ENCODE results near the gene KIF7.

DNA sequence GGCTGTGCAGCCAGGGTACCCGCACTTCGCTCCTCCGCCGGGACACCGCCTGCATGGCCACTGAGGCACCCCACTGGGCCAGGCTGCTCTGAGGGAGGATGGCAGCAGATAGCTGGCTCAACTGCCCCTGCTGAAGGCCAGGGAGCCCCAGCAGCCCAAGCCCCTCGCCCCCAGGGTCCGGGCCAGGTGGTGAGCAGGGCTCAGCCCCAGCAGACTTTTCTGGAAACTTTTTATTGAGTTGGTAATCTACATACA, 12.4 kb upstream of the KIF7 start:
- TF ChIP-seq, protein P1, sequence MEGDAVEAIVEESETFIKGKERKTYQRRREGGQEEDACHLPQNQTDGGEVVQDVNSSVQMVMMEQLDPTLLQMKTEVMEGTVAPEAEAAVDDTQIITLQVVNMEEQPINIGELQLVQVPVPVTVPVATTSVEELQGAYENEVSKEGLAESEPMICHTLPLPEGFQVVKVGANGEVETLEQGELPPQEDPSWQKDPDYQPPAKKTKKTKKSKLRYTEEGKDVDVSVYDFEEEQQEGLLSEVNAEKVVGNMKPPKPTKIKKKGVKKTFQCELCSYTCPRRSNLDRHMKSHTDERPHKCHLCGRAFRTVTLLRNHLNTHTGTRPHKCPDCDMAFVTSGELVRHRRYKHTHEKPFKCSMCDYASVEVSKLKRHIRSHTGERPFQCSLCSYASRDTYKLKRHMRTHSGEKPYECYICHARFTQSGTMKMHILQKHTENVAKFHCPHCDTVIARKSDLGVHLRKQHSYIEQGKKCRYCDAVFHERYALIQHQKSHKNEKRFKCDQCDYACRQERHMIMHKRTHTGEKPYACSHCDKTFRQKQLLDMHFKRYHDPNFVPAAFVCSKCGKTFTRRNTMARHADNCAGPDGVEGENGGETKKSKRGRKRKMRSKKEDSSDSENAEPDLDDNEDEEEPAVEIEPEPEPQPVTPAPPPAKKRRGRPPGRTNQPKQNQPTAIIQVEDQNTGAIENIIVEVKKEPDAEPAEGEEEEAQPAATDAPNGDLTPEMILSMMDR (IDR thresholded peaks at IDR 0.05; ENCODE audit: low read depth, low read length), result no peak
- no peak for TF ChIP-seq EZH2phosphoT487 (IDR thresholded peaks at IDR 0.05; ENCODE audit: low read depth)
